NCI-H2107 treated with DMSO at 0.1 percent for 48 hours (cell line): ENCODE results near the gene SH3PXD2A.

Experiments used
- DNase-seq: peaks from one replicate; lab custom pipeline; 2025; ENCODE audit not compliant: unreplicated experiment; lab: John Stamatoyannopoulos, UW

The SH3PXD2A gene

GRCh38 chr10:103879409-103879808 is 24.0 kb upstream of the SH3PXD2A start:
- no peak for DNase-seq

GRCh38 chr10:103877861-103878260 is 22.5 kb upstream of the SH3PXD2A start:
- no peak for DNase-seq

GRCh38 chr10:103876155-103876554 is 20.8 kb upstream of the SH3PXD2A start:
- no peak for DNase-seq

- no peak for DNase-seq
Observed at GRCh38 chr10:103874730-103875129, 19.4 kb upstream of the SH3PXD2A start.

GRCh38 chr10:103872137-103872931 is 17.0 kb upstream of the SH3PXD2A start:
- DNase-seq, result no peak

- no peak for DNase-seq
Observed at GRCh38 chr10:103871006-103871405, 15.6 kb upstream of the SH3PXD2A start.

GRCh38 chr10:103870516-103870915 is 15.1 kb upstream of the SH3PXD2A start:
- DNase-seq, result no peak

GRCh38 chr10:103869336-103869735 is 14.0 kb upstream of the SH3PXD2A start:
- DNase-seq, result no peak

- DNase-seq, result no peak
Observed at GRCh38 chr10:103868200-103868599, 12.8 kb upstream of the SH3PXD2A start.

GRCh38 chr10:103861505-103861904 is 6.1 kb upstream of the SH3PXD2A start:
- no peak for DNase-seq

GRCh38 chr10:103859161-103860086 is 4.0 kb upstream of the SH3PXD2A start:
- DNase-seq, result no peak

GRCh38 chr10:103858360-103858759 is 3.0 kb upstream of the SH3PXD2A start:
- no peak for DNase-seq

GRCh38 chr10:103856797-103857170 is 1.4 kb upstream of the SH3PXD2A start:
- DNase-seq, result no peak

GRCh38 chr10:103855852-103856796 is 748 bp upstream of the SH3PXD2A start:
- DNase-seq, result no peak

GRCh38 chr10:103854686-103855391 is 537 bp downstream of the SH3PXD2A start:
- no peak for DNase-seq

- DNase-seq, result no peak
Observed at GRCh38 chr10:103854265-103854685, 1.1 kb downstream of the SH3PXD2A start.

- no peak for DNase-seq
Observed at GRCh38 chr10:103853428-103854264, 1.7 kb downstream of the SH3PXD2A start.

- no peak for DNase-seq
Observed at GRCh38 chr10:103852856-103853255, 2.5 kb downstream of the SH3PXD2A start.

- DNase-seq, result no peak
Observed at GRCh38 chr10:103852189-103852711, 3.1 kb downstream of the SH3PXD2A start.
